ENCODE results near the gene GAB1. TPM values are rescaled to one million over a fixed set of nuclear protein-coding genes. Genes with fewer than 3 reads are reported as not detected.

The GAB1 gene
- total and polyA plus RNA-seq, 2 experiments from 2014 or later: 1.8 to 6.3 TPM

DNA sequence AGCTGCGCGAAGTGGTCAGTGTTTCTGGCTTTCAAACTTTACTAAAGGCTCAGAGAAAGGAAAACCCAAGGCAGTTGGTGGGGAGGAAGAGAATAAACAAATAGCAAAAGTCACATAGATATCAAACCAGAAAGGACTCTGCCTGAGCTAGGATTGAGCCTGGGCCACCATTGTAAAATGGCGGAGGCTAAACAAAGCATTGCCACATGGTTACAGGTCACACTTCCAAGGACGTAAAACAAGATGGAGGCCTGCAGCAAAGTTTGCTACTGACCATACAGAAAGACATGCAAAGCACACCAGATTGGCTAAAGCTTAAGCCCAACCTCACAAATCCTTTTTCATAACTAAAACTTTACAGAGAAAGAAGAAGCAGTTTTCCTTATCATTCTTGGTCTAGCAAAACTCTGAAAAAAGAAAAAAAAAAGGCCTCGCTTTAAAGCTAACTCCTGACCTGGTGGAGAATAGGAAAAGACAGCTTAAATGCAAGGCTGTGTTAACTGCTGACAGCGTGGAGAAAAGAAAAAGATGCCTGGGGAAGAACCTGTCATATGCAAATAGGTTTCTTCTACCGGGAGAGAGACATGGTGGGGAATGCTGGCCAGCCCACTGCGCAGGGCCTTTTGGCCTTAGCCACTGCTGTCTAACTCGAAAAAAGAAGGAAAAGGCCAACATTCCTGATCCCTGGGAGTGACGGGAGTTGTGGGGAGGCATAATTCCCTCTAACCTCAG, 95.0 kb downstream of the GAB1 start:
- WGBS, 2 experiments (ENCODE audit: low coverage in 1 of 2, low lambda C conversion rate in 2 of 2, missing lambda C conversion rate in 2 of 2): 92 to 93% methylated on average over 10 of the region's 10 CpGs
- no peaks in the 10 kb centered on the region for H3F3A ChIP-seq (ENCODE audit: insufficient read depth)
- TF ChIP-seq EZH2phosphoT487 (IDR thresholded peaks at IDR 0.05; ENCODE audit: insufficient read depth, low read depth) (no peak), EZH2 (IDR thresholded peaks at IDR 0.05; ENCODE audit: insufficient read depth, poor library complexity, severe bottlenecking) (no peak)
- no peaks in the 10 kb centered on the region for H3K27me3 ChIP-seq (replicated peaks; ENCODE audit: insufficient read depth)
- no peaks in the 10 kb centered on the region for H3K9me3 ChIP-seq (ENCODE audit: low read depth)
- H3K4me2 ChIP-seq (ENCODE audit: unreplicated experiment): no peak overlapping the region
- DNase-seq: no peak
- in situ Hi-C loops (cut with MboI): no loop called here
- no peak overlapping the region for H3K9ac ChIP-seq
- no peak overlapping the region for H2AFZ ChIP-seq
- H3K4me3 ChIP-seq: no peak overlapping the region
- H3K79me2 ChIP-seq (ENCODE audit: insufficient read depth): no peaks in the 10 kb centered on the region
- H3K36me3 ChIP-seq (ENCODE audit: low read depth): peaks cover 3% of the 10 kb centered on the region
- H3K9me2 ChIP-seq (ENCODE audit: insufficient read depth): no peaks in the 10 kb centered on the region
- no peaks in the 10 kb centered on the region for H3K4me1 ChIP-seq (ENCODE audit: insufficient read depth)
- H4K20me1 ChIP-seq (ENCODE audit: insufficient read depth): no peaks in the 10 kb centered on the region
- H3K27ac ChIP-seq: no peak overlapping the region

DNA sequence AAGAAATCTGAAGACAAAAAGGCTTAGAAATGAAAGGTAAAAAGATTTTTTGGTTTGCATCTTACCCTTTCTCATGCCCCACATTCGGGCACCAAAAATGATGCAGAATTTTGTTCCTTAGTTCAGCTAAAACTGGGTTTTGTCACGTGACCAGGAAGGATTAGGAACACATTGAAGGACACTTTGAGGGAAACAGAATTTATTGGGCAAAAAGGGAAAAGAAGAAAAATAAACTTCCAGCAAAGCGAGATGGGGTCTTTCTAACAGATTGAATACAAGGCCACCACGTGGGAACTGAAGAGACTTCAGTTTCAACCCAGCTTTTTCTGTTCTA, 95.5 kb downstream of the GAB1 start:
- Histone ChIP-seq H3K4me2 (ENCODE audit: unreplicated experiment) (no peak overlapping the region), H3K27me3 (replicated peaks; ENCODE audit: insufficient read depth) (no peaks in the 10 kb centered on the region), H3K9me3 (ENCODE audit: low read depth) (no peaks in the 10 kb centered on the region), H3K4me1 (ENCODE audit: insufficient read depth) (no peaks in the 10 kb centered on the region), H3K9ac (no peak overlapping the region), H3K79me2 (ENCODE audit: insufficient read depth) (no peaks in the 10 kb centered on the region), H2AFZ (no peak overlapping the region), H4K20me1 (ENCODE audit: insufficient read depth) (no peaks in the 10 kb centered on the region), H3K9me2 (ENCODE audit: insufficient read depth) (no peaks in the 10 kb centered on the region), H3F3A (ENCODE audit: insufficient read depth) (no peaks in the 10 kb centered on the region), H3K4me3 (no peak overlapping the region), H3K36me3 (ENCODE audit: low read depth) (peaks cover 3% of the 10 kb centered on the region), H3K27ac (no peak overlapping the region)
- TF ChIP-seq EZH2 (IDR thresholded peaks at IDR 0.05; ENCODE audit: insufficient read depth, poor library complexity, severe bottlenecking): no peak
- no peak for TF ChIP-seq EZH2phosphoT487 (IDR thresholded peaks at IDR 0.05; ENCODE audit: insufficient read depth, low read depth)
- 93 to 99% methylated on average over 4 of the region's 4 CpGs for WGBS, 2 experiments (ENCODE audit: low coverage in 1 of 2, low lambda C conversion rate in 2 of 2, missing lambda C conversion rate in 2 of 2)
- DNase-seq: no peak
- in situ Hi-C loops (cut with MboI): no loop called here

DNA sequence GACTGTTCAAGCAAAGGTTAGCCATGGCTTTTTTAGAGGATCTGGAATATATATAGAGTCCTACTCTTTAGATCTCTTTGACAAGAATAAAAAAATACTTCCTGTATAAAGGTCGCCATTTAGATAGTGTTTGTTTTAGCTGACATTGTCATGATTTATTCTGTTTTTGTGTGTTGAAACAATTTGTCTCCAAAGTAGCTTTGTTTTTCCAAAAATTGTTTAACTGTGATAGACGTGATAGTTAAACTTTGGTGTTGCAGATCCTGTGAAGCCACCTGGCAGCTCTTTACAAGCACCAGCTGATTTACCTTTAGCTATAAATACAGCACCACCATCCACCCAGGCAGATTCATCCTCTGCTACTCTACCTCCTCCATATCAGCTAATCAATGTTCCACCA, 96.6 kb downstream of the GAB1 start:
- Histone ChIP-seq H3K4me1 (ENCODE audit: insufficient read depth) (no peaks in the 10 kb centered on the region), H3K4me2 (ENCODE audit: unreplicated experiment) (no peak overlapping the region), H3F3A (ENCODE audit: insufficient read depth) (no peaks in the 10 kb centered on the region), H3K9me3 (ENCODE audit: low read depth) (no peaks in the 10 kb centered on the region), H3K36me3 (ENCODE audit: low read depth) (peaks cover 6% of the 10 kb centered on the region), H3K79me2 (ENCODE audit: insufficient read depth) (no peaks in the 10 kb centered on the region), H3K27me3 (replicated peaks; ENCODE audit: insufficient read depth) (no peaks in the 10 kb centered on the region), H3K4me3 (no peak overlapping the region), H3K9me2 (ENCODE audit: insufficient read depth) (no peaks in the 10 kb centered on the region), H2AFZ (no peak overlapping the region), H3K9ac (no peak overlapping the region), H3K27ac (no peak overlapping the region), H4K20me1 (ENCODE audit: insufficient read depth) (no peaks in the 10 kb centered on the region)
- WGBS, 2 experiments (ENCODE audit: low coverage in 1 of 2, low lambda C conversion rate in 2 of 2, missing lambda C conversion rate in 2 of 2): 94 to 99% methylated on average over 2 of the region's 2 CpGs
- TF ChIP-seq EZH2 (IDR thresholded peaks at IDR 0.05; ENCODE audit: insufficient read depth, poor library complexity, severe bottlenecking) (no peak), EZH2phosphoT487 (IDR thresholded peaks at IDR 0.05; ENCODE audit: insufficient read depth, low read depth) (no peak)
- no peak for DNase-seq
- in situ Hi-C loops (cut with MboI): no loop called here

- 57 to 67% methylated on average over 1 of the region's 1 CpG for WGBS, 2 experiments (ENCODE audit: low coverage in 1 of 2, low lambda C conversion rate in 2 of 2, missing lambda C conversion rate in 2 of 2)
- Histone ChIP-seq H3F3A (ENCODE audit: insufficient read depth) (no peaks in the 10 kb centered on the region), H3K27ac (no peak overlapping the region), H3K9me2 (ENCODE audit: insufficient read depth) (no peaks in the 10 kb centered on the region), H2AFZ (no peak overlapping the region), H3K4me1 (ENCODE audit: insufficient read depth) (no peaks in the 10 kb centered on the region), H3K9me3 (ENCODE audit: low read depth) (no peaks in the 10 kb centered on the region), H3K27me3 (replicated peaks; ENCODE audit: insufficient read depth) (no peaks in the 10 kb centered on the region), H4K20me1 (ENCODE audit: insufficient read depth) (no peaks in the 10 kb centered on the region), H3K4me2 (ENCODE audit: unreplicated experiment) (no peak overlapping the region), H3K9ac (no peak overlapping the region), H3K36me3 (ENCODE audit: low read depth) (0 out of 2 replicates have a peak, but pooled peaks cover 3% of the 10 kb centered on the region), H3K4me3 (no peak overlapping the region), H3K79me2 (ENCODE audit: insufficient read depth) (no peaks in the 10 kb centered on the region)
- TF ChIP-seq EZH2 (IDR thresholded peaks at IDR 0.05; ENCODE audit: insufficient read depth, poor library complexity, severe bottlenecking) (no peak), EZH2phosphoT487 (IDR thresholded peaks at IDR 0.05; ENCODE audit: insufficient read depth, low read depth) (no peak)
- in situ Hi-C loops (cut with MboI): no loop called here
- no peak for DNase-seq
These were observed 99.3 kb downstream of the GAB1 start for GRCh38 chr4:143435955-143436354.
